ENCODE measurements around the gene PNPLA5. TPM values are rescaled to one million over a fixed set of nuclear protein-coding genes. Genes with fewer than 3 reads are reported as not detected.
"Not testable (repeated sequence)": the region's sequence is repeated elsewhere in the genome, so short reads cannot be mapped to it uniquely, and the experiment has no call there.

PNPLA5 gene
- total RNA-seq, 1 experiment from 2014 or later, result not detected

- Histone ChIP-seq H3K4me3 (no peak overlapping the region), H3K36me3 (no peaks in the 10 kb centered on the region), H3K9me3 (no peaks in the 10 kb centered on the region), H3K27me3 (no peaks in the 10 kb centered on the region)
- DNase-seq, result no peak
Observed at GRCh38 chr22:43910178-43910695, 18.4 kb upstream of the PNPLA5 start.

- no peaks in the 10 kb centered on the region for H3K36me3 ChIP-seq
- H3K9me3 ChIP-seq, result no peaks in the 10 kb centered on the region
- no peaks in the 10 kb centered on the region for H3K27me3 ChIP-seq
- no peak for DNase-seq
- H3K4me3 ChIP-seq, result no peak overlapping the region
Observed at GRCh38 chr22:43909708-43910107, 17.9 kb upstream of the PNPLA5 start.

GRCh38 chr22:43905681-43906080, 13.9 kb upstream of the PNPLA5 start:
- H3K4me3 ChIP-seq, result no peak overlapping the region
- H3K9me3 ChIP-seq, result no peaks in the 10 kb centered on the region
- no peaks in the 10 kb centered on the region for H3K27me3 ChIP-seq
- no peak for DNase-seq
- H3K36me3 ChIP-seq, result no peaks in the 10 kb centered on the region

GRCh38 chr22:43904412-43904811, 12.6 kb upstream of the PNPLA5 start:
- H3K27me3 ChIP-seq, H3K9me3 ChIP-seq, DNase-seq, H3K36me3 ChIP-seq, H3K4me3 ChIP-seq: not testable (repeated sequence)

- not testable (repeated sequence) for H3K27me3 ChIP-seq, H3K36me3 ChIP-seq, H3K9me3 ChIP-seq, DNase-seq, H3K4me3 ChIP-seq
Observed at GRCh38 chr22:43903033-43903432, 11.2 kb upstream of the PNPLA5 start.

GRCh38 chr22:43901976-43902643, 10.3 kb upstream of the PNPLA5 start:
- Histone ChIP-seq H3K9me3 (no peaks in the 10 kb centered on the region), H3K27me3 (no peaks in the 10 kb centered on the region), H3K4me3 (no peak overlapping the region), H3K36me3 (no peaks in the 10 kb centered on the region)
- DNase-seq, result peak; percentile 87

- H3K36me3 ChIP-seq, result no peaks in the 10 kb centered on the region
- no peak overlapping the region for H3K4me3 ChIP-seq
- H3K9me3 ChIP-seq, result no peaks in the 10 kb centered on the region
- peak; percentile 31 for DNase-seq
- H3K27me3 ChIP-seq, result no peaks in the 10 kb centered on the region
Observed at GRCh38 chr22:43900206-43900605, 8.4 kb upstream of the PNPLA5 start.

GRCh38 chr22:43897751-43898261, 6.0 kb upstream of the PNPLA5 start:
- Histone ChIP-seq H3K27me3 (no peaks in the 10 kb centered on the region), H3K36me3 (no peaks in the 10 kb centered on the region), H3K9me3 (no peaks in the 10 kb centered on the region), H3K4me3 (no peak overlapping the region)
- peak; percentile 87 for DNase-seq

- no peak for DNase-seq
- Histone ChIP-seq H3K36me3 (no peaks in the 10 kb centered on the region), H3K27me3 (peaks cover 3% of the 10 kb centered on the region; the same call in 1 of the 2 replicates), H3K4me3 (no peak overlapping the region), H3K9me3 (no peaks in the 10 kb centered on the region)
Observed at GRCh38 chr22:43895986-43896645, 4.3 kb upstream of the PNPLA5 start.

GRCh38 chr22:43894122-43894521, 2.3 kb upstream of the PNPLA5 start:
- DNase-seq, result no peak

GRCh38 chr22:43893266-43893665, 1.5 kb upstream of the PNPLA5 start:
- DNase-seq, result no peak
- H3K4me3 ChIP-seq, result no peak overlapping the region
- H3K36me3 ChIP-seq, result no peaks in the 10 kb centered on the region
- no peaks in the 10 kb centered on the region for H3K9me3 ChIP-seq
- H3K27me3 ChIP-seq, result peaks cover 3% of the 10 kb centered on the region; the same call in 1 of the 2 replicates

More at GRCh38 chr22:43894122-43894521, 2.3 kb upstream of the PNPLA5 start:
- H3K27me3 ChIP-seq, result peaks cover 3% of the 10 kb centered on the region; the same call in 1 of the 2 replicates
- no peak overlapping the region for H3K4me3 ChIP-seq
- no peaks in the 10 kb centered on the region for H3K9me3 ChIP-seq
- no peaks in the 10 kb centered on the region for H3K36me3 ChIP-seq

GRCh38 chr22:43892183-43892894, 526 bp upstream of the PNPLA5 start:
- Histone ChIP-seq H3K4me3 (no peak overlapping the region), H3K36me3 (no peaks in the 10 kb centered on the region), H3K27me3 (peaks cover 3% of the 10 kb centered on the region; the same call in 1 of the 2 replicates), H3K9me3 (no peaks in the 10 kb centered on the region)
- no peak for DNase-seq

GRCh38 chr22:43890901-43891331, 897 bp downstream of the PNPLA5 start:
- H3K36me3 ChIP-seq, result no peaks in the 10 kb centered on the region
- no peak for DNase-seq
- no peaks in the 10 kb centered on the region for H3K9me3 ChIP-seq
- H3K4me3 ChIP-seq, result no peak overlapping the region
- H3K27me3 ChIP-seq, result peaks cover 3% of the 10 kb centered on the region; the same call in 1 of the 2 replicates

- H3K27me3 ChIP-seq, result peaks cover 3% of the 10 kb centered on the region; the same call in 1 of the 2 replicates
- no peak overlapping the region for H3K4me3 ChIP-seq
- no peak for DNase-seq
- no peaks in the 10 kb centered on the region for H3K36me3 ChIP-seq
- H3K9me3 ChIP-seq, result no peaks in the 10 kb centered on the region
Observed at GRCh38 chr22:43889860-43890253, 2.0 kb downstream of the PNPLA5 start.

GRCh38 chr22:43889201-43889859, 2.5 kb downstream of the PNPLA5 start:
- peaks cover 3% of the 10 kb centered on the region; the same call in 1 of the 2 replicates for H3K27me3 ChIP-seq
- no peaks in the 10 kb centered on the region for H3K36me3 ChIP-seq
- no peak for DNase-seq
- H3K4me3 ChIP-seq, result no peak overlapping the region
- no peaks in the 10 kb centered on the region for H3K9me3 ChIP-seq

GRCh38 chr22:43888740-43889139, 3.1 kb downstream of the PNPLA5 start:
- peaks cover 3% of the 10 kb centered on the region; the same call in 1 of the 2 replicates for H3K27me3 ChIP-seq
- H3K4me3 ChIP-seq, result no peak overlapping the region
- no peak for DNase-seq

More at GRCh38 chr22:43888740-43889139, 3.1 kb downstream of the PNPLA5 start:
- Histone ChIP-seq H3K9me3 (no peaks in the 10 kb centered on the region), H3K36me3 (no peaks in the 10 kb centered on the region)
